DMS79 (cell line): ENCODE data around the gene ELP1.
"Not testable (repeated sequence)": the region's sequence is repeated elsewhere in the genome, so short reads cannot be mapped to it uniquely, and the experiment has no call there.

ENCODE experiments used
- DNase-seq: peaks from one replicate; lab custom pipeline; 2025; lab: John Stamatoyannopoulos, UW

ELP1 gene

GRCh38 chr9:108933231-108933717 lies 650 bp downstream of the ELP1 start:
- no peak for DNase-seq

GRCh38 chr9:108928386-108928785 lies 5.5 kb downstream of the ELP1 start:
- DNase-seq: no peak

- DNase-seq: no peak
Observed at GRCh38 chr9:108924466-108924865, 9.5 kb downstream of the ELP1 start.

GRCh38 chr9:108921200-108921599 lies 12.7 kb downstream of the ELP1 start:
- DNase-seq: no peak

GRCh38 chr9:108920401-108920800 lies 13.5 kb downstream of the ELP1 start:
- not testable (repeated sequence) for DNase-seq

- DNase-seq: no peak
Observed at GRCh38 chr9:108919517-108919916, 14.4 kb downstream of the ELP1 start.

GRCh38 chr9:108913391-108913790 lies 20.5 kb downstream of the ELP1 start:
- DNase-seq: no peak

- DNase-seq: no peak
Observed at GRCh38 chr9:108911820-108912219, 22.1 kb downstream of the ELP1 start.

- DNase-seq: no peak
Observed at GRCh38 chr9:108910914-108911313, 23.0 kb downstream of the ELP1 start.

GRCh38 chr9:108910402-108910801 lies 23.5 kb downstream of the ELP1 start:
- no peak for DNase-seq

- no peak for DNase-seq
Observed at GRCh38 chr9:108905494-108905893, 28.4 kb downstream of the ELP1 start.

GRCh38 chr9:108904161-108904560 lies 29.8 kb downstream of the ELP1 start:
- DNase-seq: no peak

- DNase-seq: no peak
Observed at GRCh38 chr9:108903420-108904103, 30.4 kb downstream of the ELP1 start.

GRCh38 chr9:108900176-108900575 lies 33.7 kb downstream of the ELP1 start:
- DNase-seq: no peak

GRCh38 chr9:108899023-108899695 lies 34.8 kb downstream of the ELP1 start:
- not testable (repeated sequence) for DNase-seq

GRCh38 chr9:108897324-108898096 lies 36.4 kb downstream of the ELP1 start:
- no peak for DNase-seq

- no peak for DNase-seq
Observed at GRCh38 chr9:108894225-108894997, 39.5 kb downstream of the ELP1 start.

GRCh38 chr9:108889649-108890067 lies 44.3 kb downstream of the ELP1 start:
- no peak for DNase-seq

- DNase-seq: not testable (repeated sequence)
Observed at GRCh38 chr9:108886594-108887271, 47.2 kb downstream of the ELP1 start.

- peak; percentile 31 for DNase-seq
Observed at GRCh38 chr9:108885643-108886348, 48.1 kb downstream of the ELP1 start.

- DNase-seq: no peak
Observed at GRCh38 chr9:108884701-108885100, 49.2 kb downstream of the ELP1 start.
